HEK293 (cell line): ENCODE results near the gene BCAT1.

ENCODE experiments used
- CTCF ChIA-PET: fragments of 350-600 bp; formaldehyde crosslinking; extraction: SDS; loops from one replicate; lab custom pipeline; 2021; ENCODE audit warnings: antibody characterized with exemption; lab: Yijun Ruan, JAX
- POLR2A ChIA-PET: fragments of 300-600 bp; formaldehyde crosslinking; extraction: SDS; loops from one replicate; lab custom pipeline; 2020; ENCODE audit warnings: antibody characterized with exemption, inconsistent platforms; lab: Yijun Ruan, JAX
- H3K27ac ChIP-seq: fragments of 200-500 bp; sonication (Bioruptor generic); 2 replicates; pipeline ENCODE4 v1.5.1; 2014; ENCODE audit warnings: low read depth, low read length, control low read depth, inconsistent platforms; ENCODE audit errors: extremely low read depth
- H3K36me3 ChIP-seq, 2 experiments: fragments of 200-500 bp in 1 of 2; sonication (Bioruptor generic) in 1 of 2; 1 replicate in 1 of 2; 2 replicates in 1 of 2; pipeline ENCODE4 v1.5.1; 2014 to 2017; ENCODE audit warnings: inconsistent platforms in 2 of 2, low read length in 2 of 2; ENCODE audit not compliant: control insufficient read depth in 2 of 2, insufficient read depth in 1 of 2
- H3K4me1 ChIP-seq: fragments of 200-500 bp; sonication (Bioruptor generic); 2 replicates; pipeline ENCODE4 v1.5.1; 2014; ENCODE audit warnings: mild to moderate bottlenecking, low read length, inconsistent platforms; ENCODE audit not compliant: control insufficient read depth, insufficient read depth
- H3K4me3 ChIP-seq: 2 replicates; pipeline ENCODE4 v1.5.1; 2011; ENCODE audit warnings: low read depth, mild to moderate bottlenecking, control low read depth, low read length, moderate library complexity
- H3K9me3 ChIP-seq: fragments of 200-500 bp; sonication (Bioruptor generic); 2 replicates; pipeline ENCODE4 v1.5.1; 2014; ENCODE audit warnings: low read depth, low read length, inconsistent platforms; ENCODE audit not compliant: control insufficient read depth, insufficient read depth
- HOXA7 ChIP-seq: sonication (generic); formaldehyde crosslinking; IDR thresholded peaks from 2 replicates; pipeline ENCODE4 v1.8.1; 2022; ENCODE audit warnings: missing genetic modification reagents, borderline replicate concordance
- HOXC10 ChIP-seq: sonication (generic); formaldehyde crosslinking; IDR thresholded peaks from 2 replicates; pipeline ENCODE4 v1.8.1; 2023; ENCODE audit warnings: mild to moderate bottlenecking, missing genetic modification reagents
- MEIS1 ChIP-seq: sonication (generic); formaldehyde crosslinking; IDR thresholded peaks from 2 replicates; pipeline ENCODE4 v1.8.1; 2022; ENCODE audit warnings: missing genetic modification reagents, mild to moderate bottlenecking, borderline replicate concordance
- ZNF202 ChIP-seq: fragments of 450-650 bp; formaldehyde crosslinking; IDR thresholded peaks from 2 replicates; pipeline ENCODE4 v1.5.1; 2016; ENCODE audit warnings: missing biosample characterization, missing genetic modification characterization, borderline replicate concordance
- ZNF211 ChIP-seq: fragments of 450-650 bp; formaldehyde crosslinking; IDR thresholded peaks from 2 replicates; pipeline ENCODE4 v1.5.1; 2016; ENCODE audit warnings: low read depth, missing biosample characterization, missing genetic modification characterization
- ZNF416 ChIP-seq: fragments of 450-650 bp; formaldehyde crosslinking; IDR thresholded peaks from 2 replicates; pipeline ENCODE4 v1.5.1; 2016; ENCODE audit warnings: missing biosample characterization, missing genetic modification characterization
- ZNF621 ChIP-seq: fragments of 450-650 bp; formaldehyde crosslinking; IDR thresholded peaks from 2 replicates; pipeline ENCODE4 v1.5.1; 2017; ENCODE audit warnings: missing biosample characterization, missing genetic modification characterization
- ZNF843 ChIP-seq: fragments of 450-650 bp; formaldehyde crosslinking; IDR thresholded peaks from 2 replicates; pipeline ENCODE4 v1.5.1; 2016; ENCODE audit warnings: missing biosample characterization, missing genetic modification characterization
- ZSCAN30 ChIP-seq: fragments of 450-650 bp; IDR thresholded peaks from 2 replicates; pipeline ENCODE4 v1.5.1; 2018; ENCODE audit warnings: missing biosample characterization, mild to moderate bottlenecking, missing genetic modification characterization, moderate library complexity
- TF ChIP-seq, protein P1 (sequence below): fragments of 450-650 bp; formaldehyde crosslinking; IDR thresholded peaks from 2 replicates; pipeline ENCODE4 v1.5.1; 2017; ENCODE audit warnings: missing biosample characterization, missing genetic modification characterization

The BCAT1 gene

DNA sequence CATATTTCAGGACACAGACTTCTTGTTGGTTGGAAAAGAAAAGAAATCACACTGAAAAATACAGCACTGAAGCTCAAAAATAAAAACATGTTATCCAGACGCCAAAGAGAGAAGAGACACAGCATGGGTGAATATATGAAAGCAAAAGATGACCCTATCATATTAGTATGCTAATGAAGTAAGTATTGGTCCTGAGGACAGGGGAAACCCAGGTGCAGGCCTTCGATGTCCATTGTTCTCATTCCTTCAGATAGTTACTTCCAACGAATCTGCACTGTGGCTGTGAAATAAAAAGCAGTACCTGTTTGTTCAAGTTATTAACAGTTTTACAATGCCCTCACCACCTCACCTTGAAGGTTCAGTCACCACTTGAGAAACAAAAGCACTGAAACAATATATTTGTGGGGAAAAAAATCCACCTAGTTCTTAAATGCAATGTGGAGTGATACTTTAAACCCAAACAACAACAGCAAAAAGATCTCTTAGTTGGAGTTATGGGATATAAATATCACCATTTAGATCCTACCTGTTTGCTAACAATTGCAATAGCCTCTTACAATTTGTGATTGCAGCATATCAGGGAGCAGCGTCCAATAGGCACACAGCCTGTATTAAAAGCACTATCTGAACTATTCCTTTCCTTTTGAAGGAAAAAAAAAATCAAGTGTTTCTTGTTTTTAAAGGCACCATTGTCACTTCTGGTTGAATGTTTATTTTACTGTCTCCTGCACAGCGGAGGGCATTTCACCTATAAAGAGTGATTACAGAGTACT is 188.1 kb downstream of the BCAT1 start:
- no peaks in the 10 kb centered on the region for H3K36me3 ChIP-seq
- POLR2A ChIA-PET: no interaction called here
- H3K27ac ChIP-seq: no peak overlapping the region
- no peaks in the 10 kb centered on the region for H3K9me3 ChIP-seq
- peaks cover 3% of the 10 kb centered on the region; the same call in 1 of the 2 replicates for H3K4me1 ChIP-seq
- TF ChIP-seq ZNF416 (tag by site-specific recombination) (no peak), MEIS1 (CRISPR knock-in tag) (no peak), ZNF843 (tag by site-specific recombination) (no peak), ZSCAN30 (tag by site-specific recombination) (no peak), ZNF621 (tag by site-specific recombination) (no peak), ZNF202 (tag by site-specific recombination) (no peak)
- TF ChIP-seq, protein P1, sequence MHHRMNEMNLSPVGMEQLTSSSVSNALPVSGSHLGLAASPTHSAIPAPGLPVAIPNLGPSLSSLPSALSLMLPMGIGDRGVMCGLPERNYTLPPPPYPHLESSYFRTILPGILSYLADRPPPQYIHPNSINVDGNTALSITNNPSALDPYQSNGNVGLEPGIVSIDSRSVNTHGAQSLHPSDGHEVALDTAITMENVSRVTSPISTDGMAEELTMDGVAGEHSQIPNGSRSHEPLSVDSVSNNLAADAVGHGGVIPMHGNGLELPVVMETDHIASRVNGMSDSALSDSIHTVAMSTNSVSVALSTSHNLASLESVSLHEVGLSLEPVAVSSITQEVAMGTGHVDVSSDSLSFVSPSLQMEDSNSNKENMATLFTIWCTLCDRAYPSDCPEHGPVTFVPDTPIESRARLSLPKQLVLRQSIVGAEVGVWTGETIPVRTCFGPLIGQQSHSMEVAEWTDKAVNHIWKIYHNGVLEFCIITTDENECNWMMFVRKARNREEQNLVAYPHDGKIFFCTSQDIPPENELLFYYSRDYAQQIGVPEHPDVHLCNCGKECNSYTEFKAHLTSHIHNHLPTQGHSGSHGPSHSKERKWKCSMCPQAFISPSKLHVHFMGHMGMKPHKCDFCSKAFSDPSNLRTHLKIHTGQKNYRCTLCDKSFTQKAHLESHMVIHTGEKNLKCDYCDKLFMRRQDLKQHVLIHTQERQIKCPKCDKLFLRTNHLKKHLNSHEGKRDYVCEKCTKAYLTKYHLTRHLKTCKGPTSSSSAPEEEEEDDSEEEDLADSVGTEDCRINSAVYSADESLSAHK (tag by site-specific recombination): no peak
- CTCF ChIA-PET: no interaction called here
- H3K4me3 ChIP-seq: no peak overlapping the region

DNA sequence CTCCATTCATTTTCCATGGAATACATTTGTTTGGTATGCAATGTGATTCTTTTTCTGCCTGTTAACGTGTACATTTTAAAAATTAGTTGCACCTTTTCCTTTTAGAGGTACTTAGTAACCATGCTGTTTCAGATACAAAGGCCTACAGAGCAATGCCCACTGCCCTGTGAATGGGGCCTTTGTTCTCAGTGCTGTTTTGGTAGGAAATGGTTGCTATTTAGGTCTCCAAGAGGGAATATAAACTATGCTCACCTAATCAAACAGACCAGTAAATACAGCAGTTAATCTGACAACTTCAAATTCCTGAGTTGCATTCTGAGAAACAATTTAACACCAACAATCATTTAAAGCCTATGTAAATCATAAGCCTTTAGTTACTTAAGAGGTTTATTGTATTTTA is 188.7 kb downstream of the BCAT1 start:
- POLR2A ChIA-PET: no interaction called here
- no peak overlapping the region for H3K4me3 ChIP-seq
- H3K27ac ChIP-seq: no peak overlapping the region
- TF ChIP-seq ZNF211 (no peak), HOXC10 (CRISPR knock-in tag) (no peak), HOXA7 (CRISPR knock-in tag) (no peak)
- TF ChIP-seq, all 188 proteins: peak for 0
- H3K9me3 ChIP-seq: no peaks in the 10 kb centered on the region
- H3K4me1 ChIP-seq: peaks cover 3% of the 10 kb centered on the region; the same call in 1 of the 2 replicates
- CTCF ChIA-PET: no interaction called here
- H3K36me3 ChIP-seq: no peaks in the 10 kb centered on the region
